HL-60 (cell line): ENCODE measurements around the gene PPP1R1B.

Experiments used
- CTCF ChIP-seq: IDR thresholded peaks from one replicate; pipeline ENCODE4 v1.5.1; 2011; ENCODE audit warnings: low read length, control low read depth, inconsistent platforms; ENCODE audit not compliant: insufficient read depth
- POLR2AphosphoS5 ChIP-seq: IDR thresholded peaks from 2 replicates; pipeline ENCODE4 v1.6.1; 2012; ENCODE audit warnings: low read depth
- REST ChIP-seq: IDR thresholded peaks from 2 replicates; pipeline ENCODE4 v1.6.1; 2012; ENCODE audit warnings: low read depth; ENCODE audit not compliant: insufficient replicate concordance

GRCh38 chr17:39674179-39674578, 47.4 kb downstream of the PPP1R1B start:
- TF ChIP-seq POLR2AphosphoS5 (no peak), CTCF (no peak), REST (no peak)
